HCT116 (cell line): ENCODE measurements around the gene COL15A1. TPM values are rescaled to one million over a fixed set of nuclear protein-coding genes. Genes with fewer than 3 reads are reported as not detected.

Experiments used
- ATAC-seq: fragments of 200-7000 bp; cut with Tn5 transposase; 2 replicates; pipeline ENCODE4 v1.9.1; 2020; ENCODE audit warnings: mild to moderate bottlenecking, moderate library complexity
- BruUV-seq: library from RNA; stranded (reverse); fragments of 400-500 nt; replicated peaks from 2 replicates; lab custom pipeline; 2021; lab: Mats Ljungman, UMichigan
- CTCF ChIA-PET: fragments of 300-600 bp; sonication (Branson Sonifier 250); formaldehyde crosslinking; loops from one replicate; lab custom pipeline; 2021; ENCODE audit warnings: antibody characterized with exemption; lab: Charles Lee
- POLR2A ChIA-PET: fragments of 300-600, 350-600 bp; sonication (Branson Sonifier 250); formaldehyde crosslinking; loops from one replicate; lab custom pipeline; 2021; ENCODE audit warnings: antibody characterized with exemption; lab: Charles Lee
- RAD21 ChIA-PET, 2 experiments: fragments of 300-600 bp; sonication (Branson Sonifier 250); formaldehyde crosslinking; loops; one replicate each; lab custom pipeline; 2023; ENCODE audit warnings: low total read pairs in 2 of 2; ENCODE audit not compliant: uncharacterized antibody in 2 of 2, unreplicated experiment in 2 of 2, low non-redundant PET in 1 of 2; lab: Charles Lee
- DNase-seq: peaks from one replicate; pipeline ENCODE4 v3.0.0-alpha.2; 2010; ENCODE audit warnings: low read depth, low spot score
- H2AFZ ChIP-seq: fragments of 200-600 bp; shearing (Covaris generic), sonication (generic); 2 replicates; pipeline ENCODE4 v1.6.1; 2017; ENCODE audit warnings: low read depth, mixed run types, mixed read lengths, antibody characterized with exemption, low read length; ENCODE audit not compliant: poor library complexity, severe bottlenecking
- H3K27ac ChIP-seq: 2 replicates; pipeline ENCODE4 v1.5.1; 2012; ENCODE audit warnings: low read depth, low read length
- H3K27me3 ChIP-seq: fragments of 200-600 bp; sonication (generic); 2 replicates; pipeline ENCODE4 v1.6.1; 2016; ENCODE audit warnings: mixed run types, low read length, mixed read lengths; ENCODE audit not compliant: insufficient read depth
- H3K36me3 ChIP-seq, 2 experiments: fragments of 200-500 bp in 1 of 2; fragments of 200-600 bp in 1 of 2; sonication (Bioruptor generic) in 1 of 2; sonication (generic) in 1 of 2; 2 replicates each; pipeline versions ENCODE4 v1.5.1 to v1.6.1; 2014 to 2016; ENCODE audit warnings: low read length in 2 of 2, inconsistent platforms in 1 of 2, mixed read lengths in 1 of 2, mixed run types in 1 of 2; ENCODE audit not compliant: insufficient read depth in 2 of 2, control insufficient read depth in 1 of 2
- H3K4me1 ChIP-seq, 2 experiments: fragments of 200-600 bp in 1 of 2; sonication (generic) in 1 of 2; 2 replicates each; pipeline versions ENCODE4 v1.5.1 to v1.6.1; 2012 to 2017; ENCODE audit warnings: low read length in 2 of 2, inconsistent platforms in 1 of 2, mild to moderate bottlenecking in 1 of 2, mixed read lengths in 1 of 2, mixed run types in 1 of 2, moderate library complexity in 1 of 2; ENCODE audit not compliant: insufficient read depth in 2 of 2, control insufficient read depth in 1 of 2
- H3K4me2 ChIP-seq: fragments of 200-600 bp; sonication (generic); 2 replicates; pipeline ENCODE4 v1.6.1; 2017; ENCODE audit warnings: mixed run types, low read length, mixed read lengths
- H3K4me3 ChIP-seq, 2 experiments: fragments of 200-600 bp in 1 of 2; sonication (generic) in 1 of 2; replicated peaks in 1 of 2; 2 replicates each; pipeline ENCODE4 v1.5.1; 2011 to 2016; ENCODE audit warnings: low read length in 2 of 2, control low read depth in 1 of 2, low read depth in 1 of 2, mild to moderate bottlenecking in 1 of 2, mixed read lengths in 1 of 2, mixed run types in 1 of 2
- H3K79me2 ChIP-seq: fragments of 200-600 bp; sonication (generic); 2 replicates; pipeline ENCODE4 v1.6.1; 2017; ENCODE audit warnings: mild to moderate bottlenecking, mixed run types, low read length, moderate library complexity, mixed read lengths; ENCODE audit not compliant: insufficient read depth
- H3K9ac ChIP-seq: fragments of 200-600 bp; sonication (generic); 2 replicates; pipeline ENCODE4 v1.6.1; 2016; ENCODE audit warnings: low read length, mixed read lengths
- H3K9me2 ChIP-seq: fragments of 200-600 bp; sonication (generic), shearing (Covaris generic); 2 replicates; pipeline ENCODE4 v1.6.1; 2017; ENCODE audit warnings: mixed run types, mild to moderate bottlenecking, moderate library complexity; ENCODE audit not compliant: insufficient read depth
- H3K9me3 ChIP-seq, 2 experiments: fragments of 200-500 bp in 1 of 2; fragments of 200-600 bp in 1 of 2; sonication (Bioruptor generic) in 1 of 2; sonication (generic) in 1 of 2; 2 replicates each; pipeline ENCODE4 v1.6.1; 2014 to 2017; ENCODE audit warnings: low read length in 2 of 2, mixed read lengths in 2 of 2, inconsistent platforms in 1 of 2, low read depth in 1 of 2, mild to moderate bottlenecking in 1 of 2, mixed run types in 1 of 2, moderate library complexity in 1 of 2; ENCODE audit not compliant: control insufficient read depth in 1 of 2, insufficient read depth in 1 of 2
- H4K20me1 ChIP-seq: fragments of 200-600 bp; sonication (generic), shearing (Covaris generic); 2 replicates; pipeline ENCODE4 v1.6.1; 2017; ENCODE audit warnings: mixed run types, mild to moderate bottlenecking, moderate library complexity; ENCODE audit not compliant: insufficient read depth
- CBX3 ChIP-seq: IDR thresholded peaks from 2 replicates; pipeline ENCODE4 v1.6.1; 2012; ENCODE audit warnings: low read depth
- EGR1 ChIP-seq: IDR thresholded peaks from 2 replicates; pipeline ENCODE4 v1.6.1; 2012; ENCODE audit warnings: low read depth
- ELF1 ChIP-seq: IDR thresholded peaks from 2 replicates; pipeline ENCODE4 v1.6.1; 2012; ENCODE audit warnings: low read depth, borderline replicate concordance
- MAX ChIP-seq: IDR thresholded peaks from 2 replicates; pipeline ENCODE4 v1.6.1; 2012
- POLR2A ChIP-seq: IDR thresholded peaks from 2 replicates; pipeline ENCODE4 v1.7.0; 2011; ENCODE audit warnings: borderline replicate concordance; ENCODE audit not compliant: insufficient read depth, insufficient read length; ENCODE audit errors: extremely low read depth
- SIN3A ChIP-seq: IDR thresholded peaks from 2 replicates; pipeline ENCODE4 v1.6.1; 2012; ENCODE audit warnings: low read depth
- SP1 ChIP-seq: IDR thresholded peaks from 2 replicates; pipeline ENCODE4 v1.6.1; 2012; ENCODE audit warnings: low read depth
- YY1 ChIP-seq: IDR thresholded peaks from 2 replicates; pipeline ENCODE4 v1.6.1; 2011; ENCODE audit warnings: low read length, low read depth, moderate library complexity, mild to moderate bottlenecking; ENCODE audit not compliant: insufficient replicate concordance; ENCODE audit errors: extremely low read depth
- ZNF274 ChIP-seq: fragments of 200-500 bp; sonication (Bioruptor generic); IDR thresholded peaks from 2 replicates; pipeline ENCODE4 v1.6.1; 2014; ENCODE audit warnings: mild to moderate bottlenecking, low read depth, low read length, inconsistent platforms
- intact Hi-C: fragments of 100-400 bp; cut with micrococcal nuclease; formaldehyde crosslinking; loops from 2 replicates; pipeline ENCODE4 v1.10.0; 2022
- total RNA-seq: library from RNA; stranded (reverse); gene quantifications from one replicate; pipeline ENCODE4 v1.2.1, GENCODE V29; 2021; ENCODE audit not compliant: unreplicated experiment
- TF ChIP-seq, protein P1 (sequence below): IDR thresholded peaks from 2 replicates; pipeline ENCODE4 v1.6.1; 2012; ENCODE audit warnings: low read depth
- TF ChIP-seq, protein P2 (sequence below): IDR thresholded peaks from 2 replicates; pipeline ENCODE4 v1.6.1; 2012

Gene COL15A1
- total RNA-seq, 1 experiment from 2014 or later: 0.15 TPM

- no peak for TF ChIP-seq ELF1
- TF ChIP-seq, all 23 proteins: peak for 0
Measured at GRCh38 chr9:98894171-98894570, 49.5 kb upstream of the COL15A1 start (continued).

GRCh38 chr9:98894761-98895160 lies 48.9 kb upstream of the COL15A1 start:
- POLR2A ChIA-PET: no interaction called here
- no peak overlapping the region for H3K4me3 ChIP-seq
- H3K27me3 ChIP-seq: no peaks in the 10 kb centered on the region
- DNase-seq (no peak), ATAC-seq (no peak)
- RAD21 ChIA-PET: no interaction called here
- no peaks in the 10 kb centered on the region for H3K36me3 ChIP-seq
- H3K79me2 ChIP-seq: no peaks in the 10 kb centered on the region
- intact Hi-C loops: no loop called here
- no peaks in the 10 kb centered on the region for H3K4me1 ChIP-seq
- H3K9me3 ChIP-seq: no peaks in the 10 kb centered on the region
- H2AFZ ChIP-seq: no peak overlapping the region
- H3K9me2 ChIP-seq: no peaks in the 10 kb centered on the region
- no TSS peak for BruUV-seq
- H3K27ac ChIP-seq: no peak overlapping the region
- no peaks in the 10 kb centered on the region for H4K20me1 ChIP-seq
- no peak overlapping the region for H3K9ac ChIP-seq
- CTCF ChIA-PET: no interaction called here
- H3K4me2 ChIP-seq: no peak overlapping the region
- TF ChIP-seq YY1: no peak
- no peak for TF ChIP-seq EGR1
- TF ChIP-seq SP1: no peak
- no peak for TF ChIP-seq ZNF274
- no peak for TF ChIP-seq MAX
- TF ChIP-seq, protein P1, sequence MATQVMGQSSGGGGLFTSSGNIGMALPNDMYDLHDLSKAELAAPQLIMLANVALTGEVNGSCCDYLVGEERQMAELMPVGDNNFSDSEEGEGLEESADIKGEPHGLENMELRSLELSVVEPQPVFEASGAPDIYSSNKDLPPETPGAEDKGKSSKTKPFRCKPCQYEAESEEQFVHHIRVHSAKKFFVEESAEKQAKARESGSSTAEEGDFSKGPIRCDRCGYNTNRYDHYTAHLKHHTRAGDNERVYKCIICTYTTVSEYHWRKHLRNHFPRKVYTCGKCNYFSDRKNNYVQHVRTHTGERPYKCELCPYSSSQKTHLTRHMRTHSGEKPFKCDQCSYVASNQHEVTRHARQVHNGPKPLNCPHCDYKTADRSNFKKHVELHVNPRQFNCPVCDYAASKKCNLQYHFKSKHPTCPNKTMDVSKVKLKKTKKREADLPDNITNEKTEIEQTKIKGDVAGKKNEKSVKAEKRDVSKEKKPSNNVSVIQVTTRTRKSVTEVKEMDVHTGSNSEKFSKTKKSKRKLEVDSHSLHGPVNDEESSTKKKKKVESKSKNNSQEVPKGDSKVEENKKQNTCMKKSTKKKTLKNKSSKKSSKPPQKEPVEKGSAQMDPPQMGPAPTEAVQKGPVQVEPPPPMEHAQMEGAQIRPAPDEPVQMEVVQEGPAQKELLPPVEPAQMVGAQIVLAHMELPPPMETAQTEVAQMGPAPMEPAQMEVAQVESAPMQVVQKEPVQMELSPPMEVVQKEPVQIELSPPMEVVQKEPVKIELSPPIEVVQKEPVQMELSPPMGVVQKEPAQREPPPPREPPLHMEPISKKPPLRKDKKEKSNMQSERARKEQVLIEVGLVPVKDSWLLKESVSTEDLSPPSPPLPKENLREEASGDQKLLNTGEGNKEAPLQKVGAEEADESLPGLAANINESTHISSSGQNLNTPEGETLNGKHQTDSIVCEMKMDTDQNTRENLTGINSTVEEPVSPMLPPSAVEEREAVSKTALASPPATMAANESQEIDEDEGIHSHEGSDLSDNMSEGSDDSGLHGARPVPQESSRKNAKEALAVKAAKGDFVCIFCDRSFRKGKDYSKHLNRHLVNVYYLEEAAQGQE: no peak
- TF ChIP-seq, protein P2, sequence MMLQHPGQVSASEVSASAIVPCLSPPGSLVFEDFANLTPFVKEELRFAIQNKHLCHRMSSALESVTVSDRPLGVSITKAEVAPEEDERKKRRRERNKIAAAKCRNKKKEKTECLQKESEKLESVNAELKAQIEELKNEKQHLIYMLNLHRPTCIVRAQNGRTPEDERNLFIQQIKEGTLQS: no peak
- no peak for TF ChIP-seq CBX3
- no peak for TF ChIP-seq POLR2A
- TF ChIP-seq SIN3A: no peak
